SH-SY5Y (cell line): Measurements from ENCODE around the gene LRMDA.

Experiments
- GATA2 ChIP-seq: IDR thresholded peaks from 2 replicates; pipeline ENCODE4 v1.6.1; 2011; ENCODE audit warnings: mild to moderate bottlenecking, low read depth, low read length
- GATA3 ChIP-seq: IDR thresholded peaks from 2 replicates; pipeline ENCODE4 v1.6.1; 2011; ENCODE audit warnings: low read depth, mild to moderate bottlenecking, low read length, moderate library complexity

- TF ChIP-seq GATA3 (no peak), GATA2 (no peak)
These were observed 541.3 kb downstream of the LRMDA start for GRCh38 chr10:75972491-75973276.
